ENCODE data around the gene DHX36.

DHX36 gene

GRCh38 chr3:154280161-154280560, 44.1 kb downstream of the DHX36 start:
- no peak for DNase-seq (ENCODE audit: low read depth)

DNA sequence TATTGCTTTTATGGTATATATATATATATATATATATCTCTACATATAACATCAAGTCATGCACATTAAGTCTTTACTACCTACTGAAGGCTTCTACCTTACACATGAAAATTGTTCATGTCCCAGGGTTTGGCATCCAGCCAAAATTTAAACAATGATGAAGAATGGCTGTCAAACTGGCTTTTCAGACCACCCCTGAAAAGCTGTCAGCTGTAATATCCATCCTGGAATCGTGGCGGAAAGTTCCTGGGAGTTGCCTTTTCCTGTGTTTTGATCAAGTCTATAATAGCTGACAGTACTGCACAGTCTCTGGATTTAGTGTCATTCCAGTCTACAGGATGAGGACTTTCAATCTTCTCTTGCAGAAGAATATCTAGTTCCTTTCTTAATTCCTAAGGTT, 48.3 kb downstream of the DHX36 start:
- DNase-seq (ENCODE audit: low read depth), result no peak

DNA sequence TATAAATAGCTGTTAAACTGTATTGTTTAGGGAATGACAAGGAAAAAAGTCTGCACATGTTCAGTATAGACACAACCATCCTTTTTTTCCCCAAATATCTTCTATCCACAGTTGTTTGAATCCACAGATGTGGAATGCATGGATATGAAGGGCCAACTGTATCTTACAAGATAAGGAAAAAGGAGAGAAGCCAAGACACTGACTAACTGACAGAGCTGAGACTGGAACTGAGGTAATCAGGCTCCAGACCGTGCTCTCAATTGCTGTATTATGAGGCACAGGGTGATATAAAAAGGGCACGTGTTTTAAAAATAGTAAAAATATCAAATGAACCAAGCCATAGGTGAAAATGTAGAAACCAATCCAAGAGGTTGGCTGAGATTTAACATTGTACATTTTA, 49.0 kb downstream of the DHX36 start:
- DNase-seq (ENCODE audit: low read depth), result no peak

DNA sequence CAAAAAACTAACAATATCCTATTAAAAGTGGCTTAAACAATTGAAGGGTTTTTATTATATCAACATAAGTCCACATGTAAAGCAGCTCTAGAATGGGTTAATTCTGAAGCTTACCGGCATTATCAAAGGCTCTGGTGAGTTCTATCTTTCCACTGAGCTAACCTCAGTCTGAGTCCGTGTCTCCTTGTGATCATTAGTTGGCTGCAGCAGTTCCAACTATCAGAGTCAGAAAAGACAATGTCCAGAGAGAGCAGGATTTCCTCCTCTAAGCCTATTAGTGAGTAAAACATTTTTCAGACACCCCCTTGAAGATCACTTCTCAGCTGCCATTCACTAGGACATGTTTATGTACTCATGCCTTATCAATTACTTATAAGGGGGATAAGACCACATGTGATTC, 49.9 kb downstream of the DHX36 start:
- DNase-seq (ENCODE audit: low read depth), result no peak

- no peak for DNase-seq (ENCODE audit: low read depth)
Observed at GRCh38 chr3:154273381-154273780, 50.9 kb downstream of the DHX36 start.

- no peak for DNase-seq (ENCODE audit: low read depth)
Observed at GRCh38 chr3:154254527-154254926, 69.8 kb downstream of the DHX36 start.

- peak; percentile 57 for DNase-seq (ENCODE audit: low read depth)
Observed at GRCh38 chr3:154252759-154253638, 71.3 kb downstream of the DHX36 start.

GRCh38 chr3:154251610-154252009, 72.7 kb downstream of the DHX36 start:
- DNase-seq (ENCODE audit: low read depth), result no peak

DNA sequence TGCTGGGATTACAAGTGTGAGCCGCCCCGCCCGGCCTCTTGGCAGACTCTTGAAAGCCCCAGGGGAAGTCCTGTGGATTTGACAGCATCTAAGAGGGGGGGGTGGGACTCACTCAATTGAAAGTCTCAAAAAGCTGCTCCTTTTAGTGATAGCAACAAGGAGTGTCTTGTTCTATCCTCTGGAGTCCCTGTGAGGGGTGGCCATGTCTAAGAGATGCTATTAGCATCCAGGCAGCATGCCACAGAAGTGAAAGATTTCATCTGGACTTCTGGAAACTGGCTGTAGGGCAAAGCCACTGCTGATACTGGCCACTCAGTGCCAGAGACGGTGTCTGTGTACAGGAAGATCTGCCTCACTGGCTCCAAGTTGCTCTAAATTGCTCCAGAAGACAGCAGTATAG, 74.0 kb downstream of the DHX36 start:
- DNase-seq (ENCODE audit: low read depth), result no peak

DNA sequence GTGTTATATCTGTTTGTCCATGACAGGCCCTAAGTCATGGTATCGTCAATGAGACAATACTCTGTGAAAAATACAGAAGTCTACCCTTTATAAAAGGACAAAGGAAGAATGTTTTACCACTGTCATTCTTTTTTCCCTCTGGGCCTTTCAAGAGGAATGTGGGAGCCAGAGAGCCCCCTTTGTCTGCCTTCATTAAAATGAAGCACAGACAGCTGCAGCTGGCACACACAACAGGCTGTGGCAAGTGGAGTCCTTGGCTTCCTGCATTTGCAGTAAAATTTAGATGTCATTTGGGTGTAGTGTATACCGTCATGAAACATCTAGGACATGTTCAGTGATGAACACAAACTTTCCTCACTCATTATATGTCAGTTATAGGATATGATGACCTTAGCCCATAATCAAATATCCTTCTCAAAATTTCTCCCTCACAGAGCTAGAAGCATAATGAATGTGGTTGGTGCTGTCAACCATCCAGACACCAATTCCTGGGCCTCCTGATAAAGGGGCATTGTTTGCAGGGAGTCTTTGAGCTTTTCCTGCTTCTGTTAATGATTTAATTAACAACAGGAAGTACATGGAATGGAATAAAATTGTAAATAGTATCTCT, 76.4 kb downstream of the DHX36 start:
- no peak for DNase-seq (ENCODE audit: low read depth)

DNA sequence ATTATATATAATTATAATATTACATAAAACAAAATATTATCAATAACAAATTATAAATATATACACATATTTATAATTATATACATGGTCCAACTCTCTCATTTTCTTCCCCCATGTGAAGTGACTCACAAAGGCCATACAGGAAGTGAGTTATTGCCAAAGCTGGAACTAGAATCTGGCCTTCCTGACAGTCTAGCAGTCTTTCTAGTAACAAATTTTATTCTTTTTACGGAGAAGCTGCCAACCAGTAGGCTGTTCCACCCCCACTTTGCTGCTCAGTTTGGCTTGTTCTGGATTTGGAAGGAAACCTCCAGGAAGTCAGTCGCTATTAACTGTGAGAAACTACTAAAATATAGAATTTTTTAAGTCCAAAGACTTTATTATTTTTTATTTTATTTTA, 79.6 kb downstream of the DHX36 start:
- no peak for DNase-seq (ENCODE audit: low read depth)

GRCh38 chr3:154243353-154243752, 80.9 kb downstream of the DHX36 start:
- DNase-seq (ENCODE audit: low read depth), result no peak

GRCh38 chr3:154242766-154243165, 81.5 kb downstream of the DHX36 start:
- no peak for DNase-seq (ENCODE audit: low read depth)

- no peak for DNase-seq (ENCODE audit: low read depth)
Observed at GRCh38 chr3:154241496-154241895, 82.8 kb downstream of the DHX36 start.

DNA sequence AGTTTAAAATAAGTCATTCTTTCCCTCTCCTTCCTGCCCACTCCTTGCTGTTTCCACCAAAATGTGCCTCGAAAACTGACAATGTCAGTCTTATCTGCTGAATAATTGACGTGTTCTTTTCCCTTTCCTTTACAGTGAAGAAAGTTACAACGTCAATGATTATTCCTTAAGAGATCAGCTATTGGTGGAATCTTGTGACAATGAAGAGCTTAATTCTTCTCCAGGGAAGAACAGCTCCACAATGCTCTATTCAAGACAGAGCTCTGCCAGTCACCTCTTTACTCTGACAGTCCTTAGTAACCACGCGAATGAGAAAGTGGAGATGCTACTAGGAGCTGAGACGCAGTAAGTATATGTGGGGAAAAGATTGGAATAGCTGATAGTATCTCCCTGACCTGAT, 84.1 kb downstream of the DHX36 start:
- DNase-seq (ENCODE audit: low read depth), result no peak

GRCh38 chr3:154236331-154236730, 88.0 kb downstream of the DHX36 start:
- DNase-seq (ENCODE audit: low read depth), result no peak

- no peak for DNase-seq (ENCODE audit: low read depth)
Observed at GRCh38 chr3:154235330-154235729, 89.0 kb downstream of the DHX36 start.

DNA sequence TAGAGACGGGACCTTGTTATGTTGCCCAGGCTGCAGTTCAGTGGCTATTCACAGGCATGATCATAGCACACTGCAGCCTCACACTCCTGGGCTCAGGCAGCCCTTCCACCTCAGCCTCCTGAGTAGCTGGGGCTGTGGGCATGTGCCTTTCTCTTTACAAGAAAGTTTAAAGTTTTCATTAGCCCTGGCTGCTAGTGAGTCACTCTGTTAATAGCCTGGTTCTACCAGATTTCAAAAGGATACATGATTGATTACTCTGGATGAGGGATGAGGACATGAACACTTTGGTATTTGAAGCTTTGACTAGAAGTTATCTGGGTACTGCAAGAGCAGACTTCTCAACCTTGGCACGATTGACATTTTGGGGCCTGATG, 95.1 kb downstream of the DHX36 start:
- no peak for DNase-seq (ENCODE audit: low read depth)

GRCh38 chr3:154228561-154229216, 95.6 kb downstream of the DHX36 start:
- no peak for DNase-seq (ENCODE audit: low read depth)

- DNase-seq (ENCODE audit: low read depth), result no peak
Observed at GRCh38 chr3:154227531-154227930, 96.8 kb downstream of the DHX36 start.

GRCh38 chr3:154225536-154225935, 98.8 kb downstream of the DHX36 start:
- no peak for DNase-seq (ENCODE audit: low read depth)

- no peak for DNase-seq (ENCODE audit: low read depth)
Observed at GRCh38 chr3:154224866-154225265, 99.4 kb downstream of the DHX36 start.

- DNase-seq (ENCODE audit: low read depth), result no peak
Observed at GRCh38 chr3:154224366-154224765, 99.9 kb downstream of the DHX36 start.
